Uterus (tissue), 2 donors: Measurements from ENCODE around the gene DCTN2.
"Not testable (repeated sequence)": the region's sequence is repeated elsewhere in the genome, so short reads cannot be mapped to it uniquely, and the experiment has no call there.

Experiments used
- CTCF ChIP-seq, 4 experiments: fragments of 200-600 bp in 2 of 4; fragments of 450-650 bp in 2 of 4; sonication (generic) in 2 of 4; IDR thresholded peaks; one replicate each; pipeline ENCODE4 v1.5.1; 2016 to 2019; ENCODE audit warnings: antibody characterized with exemption in 4 of 4, mild to moderate bottlenecking in 2 of 4, moderate library complexity in 1 of 4
- POLR2A ChIP-seq, 2 donors: fragments of 450-650 bp; IDR thresholded peaks; one replicate each; pipeline ENCODE4 v1.6.1; 2016; ENCODE audit warnings: antibody characterized with exemption in 2 of 2, mild to moderate bottlenecking in 1 of 2, moderate library complexity in 1 of 2

GRCh38 chr12:57513677-57514076 is 33.3 kb downstream of the DCTN2 start:
- not testable (repeated sequence) for TF ChIP-seq CTCF, POLR2A (IDR thresholded peaks at IDR 0.05)
